Measurements from ENCODE around the gene VMP1.

Gene VMP1

GRCh38 chr17:59698143-59698542 lies 9.3 kb upstream of the VMP1 start:
- CTCF ChIA-PET, result interaction anchor here (0.9 kb wide), 1 partner anchor 161 kb away, joined by 3 read pairs; no protein-coding TSS in a partner anchor
- H3K9me3 ChIP-seq (ENCODE audit: control insufficient read depth, insufficient read depth, low read depth, low read length), result no peaks in the 10 kb centered on the region
- H3K4me1 ChIP-seq (ENCODE audit: control insufficient read depth, insufficient read depth, low read length), result no peaks in the 10 kb centered on the region
- no peak overlapping the region for H3K27ac ChIP-seq (ENCODE audit: extremely low read depth, low read depth, low read length)
- TF ChIP-seq ZNF221 (tag by site-specific recombination; IDR thresholded peaks at IDR 0.05; ENCODE audit: borderline replicate concordance) (no peak), ZBTB8A (tag by site-specific recombination; IDR thresholded peaks at IDR 0.05) (no peak), ZNF391 (tag by site-specific recombination; IDR thresholded peaks at IDR 0.05; ENCODE audit: borderline replicate concordance, low read depth) (no peak), ZNF658 (tag by site-specific recombination; IDR thresholded peaks at IDR 0.05) (no peak)
- POLR2A ChIA-PET, result no interaction called here
- no peak overlapping the region for H3K4me3 ChIP-seq (ENCODE audit: low read depth, low read length)
- peaks cover 51 to 90% of the 10 kb centered on the region in 2 experiments for H3K36me3 ChIP-seq (ENCODE audit: control insufficient read depth in 2 of 2, insufficient read depth in 1 of 2, low read length in 2 of 2)

- no peak overlapping the region for H3K4me3 ChIP-seq (ENCODE audit: low read depth, low read length)
- H3K36me3 ChIP-seq (ENCODE audit: control insufficient read depth in 2 of 2, insufficient read depth in 1 of 2, low read length in 2 of 2), result peaks cover 45 to 83% of the 10 kb centered on the region in 2 experiments
- POLR2A ChIA-PET, result no interaction called here
- no peak overlapping the region for H3K27ac ChIP-seq (ENCODE audit: extremely low read depth, low read depth, low read length)
- H3K9me3 ChIP-seq (ENCODE audit: control insufficient read depth, insufficient read depth, low read depth, low read length), result no peaks in the 10 kb centered on the region
- CTCF ChIA-PET, result interaction anchor here (0.9 to 1.2 kb wide), 2 partner anchors 12 to 160 kb away, joined by 3 to 5 read pairs; no protein-coding TSS in a partner anchor
- no peaks in the 10 kb centered on the region for H3K4me1 ChIP-seq (ENCODE audit: control insufficient read depth, insufficient read depth, low read length)
- TF ChIP-seq SETDB1 (IDR thresholded peaks at IDR 0.05; ENCODE audit: insufficient read length, low read length) (no peak), TRIM28 (IDR thresholded peaks at IDR 0.05; ENCODE audit: borderline replicate concordance, low read length) (no peak), BCL6B (tag by site-specific recombination; IDR thresholded peaks at IDR 0.05) (no peak), ZNF223 (tag by site-specific recombination; IDR thresholded peaks at IDR 0.05) (no peak), ZNF48 (tag by site-specific recombination; IDR thresholded peaks at IDR 0.05) (no peak), ZEB2 (tag by site-specific recombination; IDR thresholded peaks at IDR 0.05) (no peak), ZNF280C (tag by site-specific recombination; IDR thresholded peaks at IDR 0.05) (no peak), ZNF555 (tag by site-specific recombination; conservative IDR thresholded peaks at IDR 0.05) (no peak), SCRT1 (tag by site-specific recombination; IDR thresholded peaks at IDR 0.05; ENCODE audit: borderline replicate concordance) (no peak), ZNF398 (tag by site-specific recombination; IDR thresholded peaks at IDR 0.05) (no peak), ZNF16 (tag by site-specific recombination; IDR thresholded peaks at IDR 0.05; ENCODE audit: low read depth) (no peak), KLF1 (tag by site-specific recombination; IDR thresholded peaks at IDR 0.05) (no peak), ZBTB49 (tag by site-specific recombination; IDR thresholded peaks at IDR 0.05; ENCODE audit: low read depth) (no peak), ZNF248 (tag by site-specific recombination; IDR thresholded peaks at IDR 0.05) (no peak), ZNF146 (tag by site-specific recombination; IDR thresholded peaks at IDR 0.05) (no peak), ZNF529 (tag by site-specific recombination; IDR thresholded peaks at IDR 0.05; ENCODE audit: insufficient replicate concordance) (no peak), ZNF274 (IDR thresholded peaks at IDR 0.05; ENCODE audit: low read length) (no peak), ZNF274 (tag by site-specific recombination; IDR thresholded peaks at IDR 0.05; ENCODE audit: borderline replicate concordance) (no peak), PRDM4 (tag by site-specific recombination; IDR thresholded peaks at IDR 0.05) (no peak), ZNF791 (tag by site-specific recombination; IDR thresholded peaks at IDR 0.05) (no peak)
Observed at GRCh38 chr17:59699218-59699617, 8.2 kb upstream of the VMP1 start.
